HG03095 (cell line): Measurements from ENCODE around the gene SLC38A4.
"Not testable (repeated sequence)": the region's sequence is repeated elsewhere in the genome, so short reads cannot be mapped to it uniquely, and the experiment has no call there.

Experiments
- ATAC-seq: cut with Tn5 transposase; IDR thresholded peaks from one replicate; pipeline ENCODE4 v1.9.1; 2021; ENCODE audit warnings: moderate library complexity; ENCODE audit not compliant: unreplicated experiment

SLC38A4 gene, protein sequence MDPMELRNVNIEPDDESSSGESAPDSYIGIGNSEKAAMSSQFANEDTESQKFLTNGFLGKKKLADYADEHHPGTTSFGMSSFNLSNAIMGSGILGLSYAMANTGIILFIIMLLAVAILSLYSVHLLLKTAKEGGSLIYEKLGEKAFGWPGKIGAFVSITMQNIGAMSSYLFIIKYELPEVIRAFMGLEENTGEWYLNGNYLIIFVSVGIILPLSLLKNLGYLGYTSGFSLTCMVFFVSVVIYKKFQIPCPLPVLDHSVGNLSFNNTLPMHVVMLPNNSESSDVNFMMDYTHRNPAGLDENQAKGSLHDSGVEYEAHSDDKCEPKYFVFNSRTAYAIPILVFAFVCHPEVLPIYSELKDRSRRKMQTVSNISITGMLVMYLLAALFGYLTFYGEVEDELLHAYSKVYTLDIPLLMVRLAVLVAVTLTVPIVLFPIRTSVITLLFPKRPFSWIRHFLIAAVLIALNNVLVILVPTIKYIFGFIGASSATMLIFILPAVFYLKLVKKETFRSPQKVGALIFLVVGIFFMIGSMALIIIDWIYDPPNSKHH

DNA sequence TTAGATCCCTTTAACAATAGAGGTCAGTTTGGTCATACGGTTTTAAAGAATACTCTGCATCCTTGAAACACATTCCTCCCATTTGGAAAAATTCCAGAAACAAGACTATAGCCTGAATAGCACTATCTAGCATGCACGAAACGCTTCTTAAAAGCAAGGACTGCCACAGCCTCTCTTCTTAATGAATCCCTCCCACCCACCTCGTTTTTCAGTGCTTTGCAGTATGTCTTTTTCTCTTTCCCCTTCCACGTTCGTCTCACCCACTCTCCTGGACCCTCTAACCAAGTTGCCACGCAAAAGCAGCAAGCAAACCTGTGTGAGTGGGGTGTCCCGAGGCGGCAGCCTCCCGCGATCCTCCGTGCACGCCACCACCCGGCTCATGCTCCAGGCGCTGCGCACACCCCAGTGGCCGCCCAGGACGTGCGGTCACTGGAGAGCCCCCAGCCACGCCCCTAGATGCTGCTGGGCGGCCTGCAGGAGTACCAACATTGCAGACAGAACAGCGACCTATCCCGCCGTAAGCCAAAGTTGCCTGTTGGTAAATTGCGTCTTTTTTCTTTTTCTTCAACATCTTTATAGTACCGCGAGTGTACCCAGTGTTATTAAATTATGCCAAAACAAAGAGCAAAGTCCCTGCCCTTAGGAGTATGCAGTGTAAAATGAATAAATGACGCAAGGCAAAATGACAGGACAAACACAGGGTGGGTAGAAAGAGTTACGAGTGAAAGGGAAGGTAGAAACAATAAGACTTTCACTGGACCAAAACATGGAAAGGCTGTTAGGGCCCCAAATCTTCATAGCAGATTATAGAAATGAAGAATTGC lies at the start of gene SLC38A4:
Gene SLC38A4 (minus strand): TSS at position 407 of the 824 bp plus-strand sequence. CDS start 32,926 bp downstream, outside the sequence.
- ATAC-seq, result no peak

DNA sequence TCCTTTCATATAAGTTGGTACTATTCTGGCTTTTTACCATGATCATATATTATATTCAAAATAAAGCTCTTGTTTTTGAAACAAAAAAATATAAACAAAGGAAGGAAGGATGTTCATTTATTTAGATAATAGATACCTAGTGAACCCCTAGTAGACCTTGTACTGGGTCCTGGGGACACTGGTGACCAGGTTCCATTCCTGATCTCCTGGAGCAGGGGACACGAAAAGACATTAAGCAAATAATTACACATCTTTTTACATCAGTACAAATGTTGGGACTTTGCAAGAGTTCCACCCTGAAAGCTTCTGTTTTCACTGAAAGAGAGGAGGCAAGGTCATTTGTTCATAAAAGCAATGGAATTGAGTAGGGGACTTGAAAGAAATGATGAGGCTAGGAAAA lies 49.3 kb upstream of the SLC38A4 start:
- no peak for ATAC-seq

DNA sequence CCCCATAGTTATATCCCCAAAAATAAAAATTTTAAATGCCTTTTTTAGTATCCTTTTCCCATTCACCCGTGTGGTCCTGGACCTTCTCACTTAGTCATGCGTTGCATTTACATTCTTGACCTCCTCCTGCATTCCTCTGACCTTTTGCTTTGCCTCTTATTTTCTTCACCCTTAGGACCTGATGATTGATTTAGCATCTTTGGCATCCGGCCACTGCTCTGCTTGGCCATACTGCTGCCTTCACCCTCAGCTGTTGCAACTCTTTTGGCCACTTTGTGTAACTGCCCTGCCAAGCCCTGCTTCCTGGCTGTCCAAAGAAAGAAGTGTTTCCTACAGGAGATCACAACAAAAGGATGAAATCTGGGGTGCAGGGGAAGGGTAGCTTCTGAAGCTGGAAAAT lies 48.8 kb upstream of the SLC38A4 start:
- ATAC-seq, result no peak

DNA sequence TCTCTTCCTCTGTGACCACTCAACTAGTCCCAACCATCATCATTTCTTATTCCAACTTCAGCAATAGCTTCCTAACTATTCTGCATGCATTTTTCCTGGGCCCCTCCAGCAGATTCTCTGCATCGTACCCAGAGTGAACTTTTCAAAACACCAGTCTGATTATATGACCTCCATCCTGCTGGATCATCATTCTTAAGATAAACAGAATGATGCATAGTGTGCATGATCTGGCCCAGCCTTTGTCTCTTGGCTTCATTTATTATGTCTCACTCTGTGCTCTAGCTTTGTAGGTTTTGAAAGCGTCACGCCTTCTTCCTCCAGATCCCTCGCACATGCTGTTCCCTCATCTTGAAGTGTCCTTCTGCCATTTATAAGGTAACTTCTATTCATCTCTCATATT lies 46.3 kb upstream of the SLC38A4 start:
- ATAC-seq, result no peak

DNA sequence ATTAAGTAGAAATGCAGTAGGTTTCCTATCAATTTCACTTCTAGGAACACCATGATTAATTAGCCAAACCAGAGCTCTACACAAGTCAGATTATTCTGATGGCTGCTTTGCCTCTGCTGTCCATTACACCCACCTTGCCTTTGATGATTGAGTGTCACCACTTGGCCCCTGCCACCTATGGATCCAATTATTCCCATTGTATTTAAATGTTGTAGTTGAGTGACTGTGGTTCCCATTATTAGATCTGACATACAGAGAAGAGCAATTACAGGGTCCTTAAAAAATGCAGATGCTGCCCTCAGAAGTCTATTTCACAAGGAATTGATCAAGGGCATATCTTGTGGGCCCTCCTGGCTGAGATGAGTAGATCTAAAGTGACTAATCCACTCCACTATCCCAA lies 39.5 kb upstream of the SLC38A4 start:
- no peak for ATAC-seq

DNA sequence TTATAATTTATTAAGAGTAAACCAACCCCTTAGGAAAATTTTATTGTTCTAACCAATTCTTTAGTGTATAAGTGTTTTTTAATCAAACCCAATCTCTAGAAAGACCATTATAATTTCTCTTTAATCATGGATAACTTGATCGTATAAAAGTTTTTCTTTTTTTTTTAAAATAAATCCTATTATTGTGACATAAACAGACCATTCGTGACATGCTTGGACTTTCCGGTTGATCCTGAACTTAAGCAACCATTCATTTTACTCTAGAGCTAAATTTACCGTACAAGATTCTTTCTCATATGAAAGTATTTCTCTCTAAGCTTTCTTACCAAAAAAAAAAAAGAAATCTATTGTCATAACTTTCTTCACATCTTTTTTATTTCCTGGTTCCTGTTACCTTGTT lies 32.6 kb upstream of the SLC38A4 start:
- ATAC-seq, result no peak

DNA sequence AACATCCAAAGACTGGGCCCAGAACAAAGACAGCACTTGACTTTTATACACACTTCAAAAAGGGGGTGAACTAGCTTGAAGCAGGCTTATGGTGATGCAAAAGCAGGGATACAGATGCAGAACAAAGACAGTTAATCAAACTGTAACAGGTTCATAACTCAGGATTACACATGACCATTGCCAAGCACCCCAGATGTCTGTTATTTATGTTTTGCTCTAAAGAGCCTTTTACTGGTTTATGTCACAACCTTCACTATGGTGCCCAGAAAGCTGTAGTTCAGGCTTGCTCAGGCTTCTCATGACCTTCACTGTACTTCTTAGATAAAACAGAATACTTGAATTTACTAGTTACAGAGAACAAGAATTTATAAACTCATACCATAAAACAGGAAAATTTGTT lies 31.7 kb upstream of the SLC38A4 start:
- ATAC-seq, result no peak

DNA sequence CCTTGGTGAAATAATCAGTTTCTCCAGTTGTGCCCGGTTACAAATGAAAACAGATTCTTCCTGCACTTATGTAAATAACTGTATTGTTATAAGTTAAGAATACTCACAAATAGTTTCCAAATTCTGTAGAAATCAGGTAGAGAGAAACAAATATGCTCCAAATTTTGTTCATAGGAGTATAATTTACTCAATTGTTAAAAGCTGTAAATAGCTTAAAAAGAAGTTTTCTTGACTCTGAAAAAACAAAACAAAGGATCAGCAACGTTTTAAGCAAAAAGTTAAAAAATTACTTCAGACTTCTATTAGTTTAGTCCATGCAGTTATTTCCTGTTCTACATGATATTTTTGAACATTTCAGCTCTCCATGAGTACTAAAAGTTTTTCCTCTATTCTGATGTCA lies 30.0 kb upstream of the SLC38A4 start:
- ATAC-seq, result no peak

DNA sequence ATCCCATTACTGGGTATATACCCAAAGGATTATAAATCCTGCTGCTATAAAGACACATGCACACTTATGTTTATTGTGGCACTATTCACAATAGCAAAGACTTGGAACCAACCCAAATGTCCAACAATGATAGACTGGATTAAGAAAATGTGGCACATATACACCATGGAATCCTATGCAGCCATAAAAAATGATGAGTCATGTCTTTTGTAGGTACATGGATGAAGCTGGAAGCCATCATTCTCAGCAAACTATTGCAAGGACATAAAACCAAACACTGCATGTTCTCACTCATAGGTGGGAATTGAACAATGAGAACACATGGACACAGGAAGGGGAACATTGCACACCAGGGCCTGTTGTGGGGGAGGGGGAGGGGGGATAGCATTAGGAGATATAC lies 28.4 kb upstream of the SLC38A4 start:
- ATAC-seq, result not testable (repeated sequence)

DNA sequence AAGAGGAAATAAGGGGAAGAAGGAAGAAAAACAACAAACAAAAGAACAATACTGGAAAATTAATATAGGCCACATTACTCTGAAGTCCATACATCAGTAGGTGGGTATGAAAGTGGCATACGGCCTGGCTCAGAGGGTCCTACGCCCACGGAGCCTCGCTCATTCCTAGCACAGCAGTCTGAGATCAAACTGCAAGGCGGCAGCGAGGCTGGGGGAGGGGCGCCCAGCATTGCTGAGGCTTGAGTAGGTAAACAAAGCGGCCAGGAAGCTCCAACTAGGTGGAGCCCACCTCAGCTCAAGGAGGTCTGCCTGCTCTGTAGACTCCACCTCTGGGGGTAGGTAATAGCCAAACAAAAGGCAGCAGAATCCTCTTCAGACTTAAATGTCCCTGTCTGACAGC lies 23.0 kb upstream of the SLC38A4 start:
- not testable (repeated sequence) for ATAC-seq

DNA sequence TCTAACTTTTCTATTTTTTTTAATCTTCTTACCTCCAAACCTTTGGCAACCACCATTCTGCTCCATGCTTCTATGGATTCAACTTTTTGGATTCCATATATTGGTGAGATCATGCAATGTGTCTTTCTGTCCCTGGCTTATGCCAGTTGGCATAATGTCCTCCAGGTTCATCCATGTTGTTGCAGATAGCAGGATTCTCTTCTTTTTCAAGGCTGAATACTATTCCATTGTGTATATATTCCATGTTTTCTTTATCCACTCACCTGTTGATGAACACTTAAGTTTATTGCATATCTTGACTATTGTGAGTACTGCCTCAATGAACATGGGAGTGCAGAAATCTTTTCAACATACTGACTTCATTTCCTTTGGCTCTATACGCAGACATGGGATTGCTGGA lies 21.2 kb upstream of the SLC38A4 start:
- ATAC-seq, result no peak

DNA sequence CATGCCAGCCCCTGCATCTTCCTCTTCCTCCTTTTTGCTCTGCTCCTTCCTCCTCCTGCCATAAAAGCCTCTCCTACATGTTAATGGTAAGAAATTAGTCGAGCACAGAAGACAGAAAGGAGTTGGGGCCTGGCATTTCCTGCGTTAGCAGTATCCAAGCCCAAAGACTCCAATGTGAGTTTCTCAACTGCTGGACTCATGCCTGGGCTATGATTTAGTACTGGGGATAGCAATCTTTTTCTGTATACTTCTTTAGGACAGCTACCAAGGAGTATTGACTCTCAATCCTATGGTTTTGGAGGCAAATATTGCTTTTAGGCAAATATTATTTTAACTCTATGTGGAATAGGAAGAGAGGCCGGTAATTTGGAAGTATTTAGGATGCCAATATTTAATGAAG lies 18.0 kb upstream of the SLC38A4 start:
- ATAC-seq, result no peak

DNA sequence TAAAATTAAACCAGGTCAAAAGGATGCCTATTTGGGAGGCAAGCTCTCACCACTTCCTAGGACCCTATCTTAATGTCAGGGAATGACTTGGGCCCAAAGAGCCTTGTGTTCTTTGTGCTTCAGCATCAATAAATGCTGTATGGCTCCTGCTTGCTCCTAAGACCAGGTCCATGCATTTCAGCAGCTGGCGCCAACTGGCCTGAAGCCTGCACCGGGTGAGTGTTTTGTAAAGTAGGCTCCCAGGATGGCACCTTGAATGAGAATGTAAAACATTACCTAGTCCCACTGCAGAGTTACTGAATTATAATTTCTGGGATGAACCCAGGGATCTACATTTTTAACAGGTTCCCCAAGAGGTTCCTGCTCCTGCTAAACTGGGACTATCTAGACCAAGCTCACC lies 16.1 kb upstream of the SLC38A4 start:
- no peak for ATAC-seq

DNA sequence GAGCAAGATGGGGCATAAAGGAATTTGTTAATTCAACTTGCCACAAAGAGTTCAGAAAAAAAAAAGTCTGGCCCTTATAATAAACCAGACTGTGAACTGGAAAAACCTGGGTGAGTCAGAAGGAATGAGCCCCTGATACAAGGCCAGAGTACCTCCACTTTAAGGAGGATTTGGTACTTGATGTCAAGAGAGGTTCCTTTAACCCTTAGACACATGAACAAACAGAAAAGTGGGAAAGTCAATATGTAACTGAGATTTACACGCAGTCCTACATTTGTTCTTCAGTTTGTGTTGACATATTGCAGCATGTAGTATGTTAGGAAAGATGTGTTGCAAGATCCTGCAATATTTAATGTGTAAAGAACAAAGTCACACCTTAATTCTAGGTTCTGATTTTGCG lies 14.2 kb upstream of the SLC38A4 start:
- ATAC-seq, result no peak

DNA sequence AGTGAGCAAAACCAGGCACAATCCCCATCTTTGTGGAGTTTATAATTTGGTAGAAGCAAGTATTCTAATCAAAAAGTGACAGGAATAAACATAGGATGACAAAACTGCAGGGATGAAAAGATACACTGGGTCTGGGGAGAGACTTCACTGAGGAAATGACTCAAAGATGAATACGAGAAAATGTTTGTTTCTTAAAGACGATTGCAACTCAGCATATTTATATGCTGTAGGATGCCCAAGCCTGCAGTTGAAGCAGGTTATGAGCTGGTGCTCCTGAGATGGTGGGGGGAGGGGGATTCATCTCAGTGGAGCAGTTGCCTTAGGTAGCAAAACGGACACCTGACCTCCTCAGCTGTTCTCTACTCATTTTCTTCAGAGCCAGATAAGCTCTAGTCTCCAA lies 13.4 kb upstream of the SLC38A4 start:
- no peak for ATAC-seq

DNA sequence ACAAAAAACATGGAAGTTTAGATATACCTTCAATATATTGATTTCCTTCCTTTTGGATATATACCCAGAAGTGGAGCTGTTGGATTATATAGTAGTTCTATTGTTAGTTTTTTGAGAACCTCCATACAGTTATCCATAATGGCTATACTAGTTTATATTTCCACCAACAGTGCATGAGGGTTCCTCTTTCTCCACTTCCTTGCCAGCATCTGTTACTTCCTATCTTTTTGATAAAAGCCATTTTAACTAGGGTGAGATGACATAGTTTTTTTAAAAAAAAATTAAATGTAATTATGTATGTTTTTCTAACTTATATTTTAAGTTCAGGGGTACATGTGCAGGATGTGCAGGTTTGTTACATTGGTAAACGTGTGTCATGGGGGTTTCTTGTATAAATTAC lies 10.0 kb upstream of the SLC38A4 start:
- ATAC-seq, result no peak

DNA sequence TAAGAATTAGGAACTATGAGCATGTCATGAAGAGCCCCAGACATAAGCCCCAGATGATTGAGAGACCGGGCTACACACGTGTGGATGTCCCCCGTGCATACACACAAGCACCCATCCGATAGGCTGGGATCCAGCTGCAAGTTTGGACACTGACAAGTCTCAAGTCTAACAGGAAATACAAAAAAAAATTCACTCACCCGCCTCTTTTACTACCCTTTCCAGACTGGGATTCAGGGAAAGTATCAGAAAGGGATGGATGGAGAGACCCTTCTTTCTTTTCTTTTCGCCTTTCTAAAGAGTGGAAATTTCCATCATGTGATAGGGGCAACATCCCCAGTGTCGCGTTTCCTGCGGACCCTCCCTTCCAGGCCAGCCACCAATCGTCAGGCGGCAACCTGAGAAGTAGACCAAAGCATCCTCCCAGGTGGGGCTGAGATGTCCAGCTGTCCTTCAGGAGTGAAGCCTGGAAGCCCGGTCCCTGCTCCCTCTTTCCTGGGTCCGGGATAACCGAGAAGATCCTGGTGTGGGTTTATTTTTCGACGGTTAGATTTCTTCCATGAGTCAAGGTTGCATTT lies 6.4 kb upstream of the SLC38A4 start:
- ATAC-seq, result no peak

DNA sequence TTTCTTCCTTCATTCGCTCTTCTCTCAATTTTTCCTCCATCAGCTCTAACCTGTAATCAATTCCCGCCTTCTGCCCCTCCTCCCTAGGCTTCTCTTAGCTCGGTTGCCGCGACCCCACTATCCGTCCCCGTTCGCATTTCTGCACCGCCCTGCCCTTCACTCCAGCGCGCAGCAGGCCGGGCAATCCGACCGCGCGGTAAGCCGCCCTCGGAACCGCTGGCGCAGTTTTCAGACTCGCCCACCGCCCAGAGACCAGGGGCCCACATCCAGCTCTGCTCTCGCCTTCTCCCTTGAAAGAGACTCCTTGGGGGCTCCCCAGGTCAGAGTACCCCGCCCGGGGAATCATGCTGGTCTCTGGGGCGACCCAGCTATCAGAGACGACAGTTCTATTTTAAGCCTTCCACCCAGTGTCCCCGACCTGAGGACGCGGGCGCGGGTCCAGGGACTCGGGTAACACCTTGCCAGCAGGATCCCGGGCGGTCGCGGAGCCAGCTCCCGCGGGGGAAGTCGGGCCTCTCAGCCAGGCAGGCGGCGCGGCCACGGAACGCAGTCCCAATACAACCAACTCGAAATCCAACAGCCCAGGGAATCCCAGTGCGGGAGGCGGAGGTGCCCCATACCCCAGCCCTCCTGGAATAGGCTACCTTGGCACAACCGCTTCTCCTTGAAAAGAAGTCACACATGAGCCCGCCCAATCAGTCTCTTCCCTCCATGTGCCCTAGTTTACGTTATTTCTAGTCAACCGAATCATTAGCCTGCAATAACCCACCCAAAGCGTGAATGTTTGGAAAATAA lies 5.7 kb upstream of the SLC38A4 start:
- ATAC-seq, result no peak

DNA sequence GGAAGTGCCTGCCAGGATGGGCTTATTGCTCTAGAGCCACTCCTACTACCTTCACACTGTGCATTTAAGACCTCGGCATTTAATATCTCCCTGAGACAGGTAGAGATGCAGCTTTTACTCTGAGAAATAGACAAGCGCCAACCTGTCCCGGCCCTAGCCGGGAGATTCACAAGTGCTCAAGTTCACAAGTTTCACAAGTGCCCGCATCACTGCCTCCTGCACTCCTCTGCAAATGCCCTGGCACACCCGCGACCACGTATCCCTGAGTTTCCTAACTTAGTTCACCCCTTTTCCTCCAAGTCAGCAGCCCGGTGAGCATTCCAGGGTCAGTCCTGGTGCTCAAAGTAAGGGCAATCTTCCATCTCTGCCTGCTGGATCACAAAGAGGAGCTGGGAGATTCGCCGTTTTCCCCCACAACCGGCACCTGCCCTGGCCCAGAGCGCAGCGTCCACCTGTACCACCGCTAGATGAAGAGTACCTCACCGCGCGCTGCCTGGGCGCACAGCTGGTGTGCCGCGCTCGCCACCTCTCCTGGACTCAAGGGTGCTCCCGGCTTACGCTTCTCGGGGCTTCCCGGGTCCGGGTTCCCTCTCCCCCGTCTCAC lies 5.0 kb upstream of the SLC38A4 start:
- ATAC-seq, result no peak

DNA sequence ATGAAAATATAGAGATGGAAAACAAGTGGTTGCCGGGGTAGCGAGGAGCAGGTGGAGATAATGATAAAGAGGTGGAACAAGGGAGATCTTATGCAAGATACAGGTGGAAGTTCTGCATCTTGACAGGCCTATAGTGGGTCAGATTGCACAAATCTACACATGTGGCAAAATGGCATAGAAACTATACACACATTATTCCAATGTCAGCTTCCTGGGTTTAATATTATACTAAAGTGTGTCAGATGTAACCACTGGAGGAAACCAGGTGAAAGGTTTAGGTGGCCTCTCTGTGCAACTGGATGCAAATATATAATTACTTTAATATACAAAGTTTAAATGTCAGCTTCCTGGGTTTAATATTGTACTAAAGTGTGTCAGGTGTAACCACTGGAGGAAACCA lies 1.1 kb downstream of the SLC38A4 start:
- no peak for ATAC-seq
